HG02870 (cell line): Measurements from ENCODE around the gene CDC25C.
"Not testable (repeated sequence)": the region's sequence is repeated elsewhere in the genome, so short reads cannot be mapped to it uniquely, and the experiment has no call there.

Experiments
- ATAC-seq: cut with Tn5 transposase; IDR thresholded peaks from one replicate; pipeline ENCODE4 v1.9.1; 2021; ENCODE audit warnings: mild to moderate bottlenecking, moderate library complexity; ENCODE audit not compliant: unreplicated experiment

CDC25C gene

DNA sequence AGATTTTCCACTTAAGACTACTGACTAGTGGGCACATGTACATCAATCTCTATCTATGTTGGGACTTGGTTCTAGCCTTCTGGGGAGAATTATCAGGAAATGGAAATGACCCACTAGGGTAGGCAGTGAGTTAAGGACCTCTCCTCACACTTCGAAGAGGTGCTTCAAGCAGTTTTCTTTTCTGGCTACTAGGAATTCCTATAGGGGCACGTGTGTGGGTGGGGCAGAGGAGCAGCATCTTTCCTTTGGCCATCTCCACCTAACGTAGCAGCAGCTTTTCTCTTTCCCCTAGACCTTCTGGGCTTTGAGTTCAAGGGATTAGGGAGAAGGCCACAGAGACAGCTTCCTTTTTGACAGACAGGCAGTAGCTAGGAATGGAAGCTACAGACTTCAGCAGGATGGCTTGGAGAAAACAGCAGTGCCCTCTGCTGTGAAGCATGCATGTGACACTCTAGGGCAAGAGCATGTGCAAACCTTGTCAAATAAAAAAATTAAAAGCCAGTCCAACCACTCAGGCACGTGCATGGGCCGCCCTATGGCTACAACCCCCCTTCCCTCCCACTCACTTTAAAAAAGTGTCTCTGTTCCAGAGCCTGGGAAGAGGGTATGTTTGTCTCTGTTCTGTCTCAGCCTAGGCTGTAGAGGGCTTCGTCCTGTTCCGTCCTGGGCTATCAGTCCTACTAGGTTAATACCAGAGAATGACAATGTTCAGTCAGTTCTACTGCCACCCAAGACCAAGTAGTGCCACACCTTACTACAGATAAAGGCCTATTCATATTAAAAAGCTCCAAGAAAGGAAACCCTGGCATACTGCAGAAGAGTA, 48.5 kb downstream of the CDC25C start:
- ATAC-seq = no peak

DNA sequence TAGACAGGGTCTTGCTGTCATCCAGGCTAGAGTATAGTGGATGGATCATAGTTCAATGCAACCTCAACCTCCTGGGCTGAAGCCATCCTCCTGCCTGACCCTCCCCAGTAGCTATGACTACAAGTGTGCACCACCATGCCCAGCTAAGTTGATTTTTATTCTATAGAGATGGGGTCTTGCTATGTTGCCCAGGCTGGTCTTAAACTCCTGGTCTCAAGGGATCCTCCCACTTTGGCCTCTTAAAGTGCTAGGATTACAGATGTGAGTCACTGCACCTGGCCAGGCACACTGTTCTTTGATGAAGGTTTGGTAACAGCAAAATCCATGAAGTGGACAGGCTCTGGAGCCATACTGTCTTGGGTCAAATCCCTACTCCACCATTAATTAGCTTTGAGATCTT, 50.7 kb downstream of the CDC25C start:
- ATAC-seq = no peak

DNA sequence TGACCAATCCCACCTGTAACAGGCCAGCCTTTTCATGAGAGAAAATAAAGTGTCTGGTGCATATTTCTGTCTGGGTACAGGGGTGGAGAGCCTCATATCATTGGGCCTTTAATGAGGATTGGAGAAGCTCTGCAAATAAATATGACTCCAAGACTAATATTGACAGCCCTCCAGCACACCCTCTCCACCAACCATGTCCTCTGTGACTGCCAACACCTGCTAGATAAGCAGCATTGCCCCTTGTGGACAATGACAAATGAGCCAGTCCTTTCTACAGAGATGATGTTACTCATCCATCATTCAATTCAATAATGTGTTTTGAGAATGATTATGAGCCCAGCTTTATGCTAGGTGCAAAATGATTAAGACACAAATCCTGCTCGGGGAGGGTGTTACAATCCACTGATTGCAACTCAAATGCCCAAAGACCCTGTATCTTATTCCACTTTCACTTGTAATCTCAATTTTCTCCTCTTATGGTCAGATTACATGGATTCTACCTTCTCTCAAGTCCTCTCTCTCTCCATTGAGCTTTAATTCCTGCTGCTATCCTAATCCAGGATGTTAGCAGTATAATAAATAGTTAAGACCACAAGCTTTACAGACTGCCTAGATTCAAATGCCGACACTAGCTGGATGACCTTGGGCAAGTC, 55.1 kb downstream of the CDC25C start:
- no peak for ATAC-seq

DNA sequence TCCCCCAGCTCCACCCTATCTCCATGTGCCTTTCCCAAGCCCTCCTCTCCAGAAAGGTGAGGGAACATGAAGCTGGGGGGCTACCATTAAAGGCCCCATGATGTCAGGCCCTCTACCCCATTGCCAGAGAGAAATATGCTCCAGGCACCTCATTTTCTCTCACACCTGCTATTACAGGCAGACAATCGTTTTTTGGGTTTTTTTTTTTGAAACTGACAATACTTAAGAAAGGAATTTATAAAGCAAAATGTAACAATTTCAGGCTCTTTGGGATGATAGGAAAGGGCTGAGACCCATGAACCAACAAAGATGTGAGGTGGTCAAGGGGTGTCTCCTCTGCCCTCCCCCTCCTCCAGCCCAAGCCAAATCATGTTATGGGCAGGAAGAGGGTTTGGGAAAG, 55.7 kb downstream of the CDC25C start:
- no peak for ATAC-seq

DNA sequence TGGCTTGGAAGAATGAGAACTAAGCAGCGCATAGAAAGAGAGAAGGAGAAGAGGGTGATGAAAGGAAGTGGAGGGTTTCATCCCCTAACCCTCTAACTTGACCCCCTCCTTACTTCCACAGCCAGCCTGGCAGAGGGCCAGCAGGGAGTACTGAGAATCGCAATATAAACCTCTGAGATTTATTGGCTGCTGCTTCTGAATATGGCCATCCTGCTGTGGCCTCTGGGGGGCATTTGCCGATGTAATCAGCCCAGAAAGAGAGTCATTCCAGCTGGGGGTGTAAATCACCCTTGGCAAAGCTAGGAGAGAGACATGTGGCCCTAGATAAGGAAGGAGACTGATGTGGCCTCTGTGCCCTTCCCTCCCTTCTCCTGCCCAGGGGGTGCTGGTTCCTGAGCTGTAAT, 56.2 kb downstream of the CDC25C start:
- ATAC-seq = no peak

DNA sequence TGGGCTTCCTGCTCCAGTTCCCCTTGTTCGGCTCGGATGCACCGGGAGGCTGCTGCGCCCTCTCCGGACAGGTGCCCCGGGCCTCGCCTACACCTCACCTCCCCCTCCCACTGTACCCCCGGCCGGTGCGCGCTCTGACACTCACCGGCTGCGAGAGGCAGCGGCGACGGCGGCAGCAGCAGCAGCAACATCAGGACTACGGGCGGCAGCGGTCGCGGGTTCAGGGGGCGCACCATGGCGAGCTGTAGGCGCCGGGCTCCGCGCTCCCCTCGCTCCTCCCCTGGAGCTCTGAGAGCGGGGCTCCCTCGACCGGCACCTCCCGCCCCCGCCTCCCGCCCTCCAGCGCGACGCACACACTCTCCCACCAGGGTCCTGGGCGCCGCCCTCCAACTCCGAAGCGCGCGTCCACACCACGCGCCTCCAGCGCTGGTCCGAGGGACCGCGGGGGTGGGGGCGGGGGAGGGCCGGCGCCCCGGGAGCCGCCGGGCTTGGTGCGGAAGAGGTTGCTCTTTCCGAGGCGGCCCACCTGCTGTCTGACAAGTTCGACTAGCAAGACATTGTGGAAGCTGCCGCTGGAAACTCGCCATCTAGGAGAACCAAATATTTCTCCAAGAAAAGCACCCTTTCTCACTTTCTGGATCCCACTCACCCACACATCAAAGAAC, 57.3 kb downstream of the CDC25C start, which contains the start of gene GFRA3:
GFRA3 (minus strand) TSS at position 433 of the 665 bp plus-strand sequence; CDS start at position 236, 197 bp downstream.
- no peak for ATAC-seq

DNA sequence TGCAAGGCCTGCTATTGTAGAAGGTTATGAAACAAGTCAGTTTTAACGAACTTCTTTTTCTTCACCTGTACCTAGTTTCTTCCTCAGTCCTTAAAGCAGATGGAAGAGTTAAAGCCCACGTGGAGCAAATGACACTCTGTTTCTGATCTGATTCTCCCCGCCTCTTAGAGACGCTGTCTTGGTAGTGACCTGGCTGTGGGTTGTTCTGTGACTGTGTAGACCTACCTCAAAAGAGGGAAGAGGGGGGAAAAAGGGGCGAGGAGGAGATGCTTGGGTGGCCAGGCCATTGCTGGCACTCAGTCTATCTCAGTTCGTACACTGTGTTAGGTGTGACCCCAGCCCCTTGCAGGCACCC, 57.8 kb downstream of the CDC25C start:
- ATAC-seq = no peak

DNA sequence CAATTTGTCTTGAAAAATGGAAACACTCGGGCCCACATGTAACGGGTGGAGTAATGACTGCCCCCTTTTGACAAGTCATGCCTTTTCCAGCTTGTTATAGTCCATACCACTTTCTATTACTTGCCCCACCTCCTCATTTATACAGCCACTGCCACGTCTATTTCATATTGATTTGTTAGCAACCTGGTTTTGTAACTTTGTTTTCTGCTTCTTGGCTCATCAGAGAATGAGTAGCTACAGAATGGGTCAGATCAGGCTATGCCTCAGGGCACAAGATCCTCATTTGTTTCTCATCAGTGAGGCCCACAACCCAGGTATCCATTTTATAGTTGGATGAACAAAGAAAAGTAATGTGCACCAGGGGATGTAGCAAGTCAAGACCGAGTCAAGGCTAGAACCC, 58.9 kb downstream of the CDC25C start:
- ATAC-seq = no peak

DNA sequence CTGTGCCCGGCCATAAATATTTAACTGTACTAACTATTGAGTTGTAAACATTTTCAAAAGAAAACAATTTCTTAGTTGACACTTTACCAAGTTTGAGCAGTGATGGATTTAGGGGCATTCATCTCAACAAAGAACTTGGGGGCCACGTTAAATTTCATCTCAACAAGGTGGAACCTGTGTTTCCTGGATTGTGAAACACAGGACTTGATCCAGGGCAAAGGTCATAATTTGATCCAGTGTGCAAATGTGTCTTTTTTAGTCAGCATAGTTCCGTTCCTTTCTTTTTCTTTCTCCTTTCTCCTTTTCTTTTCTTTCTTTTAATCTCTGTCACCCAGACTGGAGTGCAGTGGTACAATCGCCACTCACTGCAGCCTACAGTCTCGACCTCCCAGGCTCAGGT, 60.3 kb downstream of the CDC25C start:
- ATAC-seq = no peak

DNA sequence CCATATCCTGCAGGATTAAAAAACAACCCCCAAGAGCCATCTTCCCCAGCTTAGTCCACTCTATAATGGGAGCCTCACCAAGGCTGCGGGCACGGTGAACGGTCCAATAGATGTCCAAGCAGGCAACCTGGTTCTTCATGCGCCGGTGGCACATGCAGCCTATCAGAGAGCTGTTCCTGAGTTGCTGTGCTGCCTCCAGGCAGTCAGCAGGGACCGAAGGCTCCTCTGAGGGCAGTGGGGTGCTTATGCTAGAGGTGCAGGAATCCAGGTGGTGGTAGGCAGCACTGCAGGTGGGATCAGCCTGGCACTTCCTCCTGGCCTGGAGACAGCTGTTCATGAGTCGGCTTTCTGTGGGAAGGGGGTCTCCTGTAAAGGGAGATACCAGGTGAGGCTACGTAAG, 67.4 kb downstream of the CDC25C start:
- ATAC-seq = no peak

DNA sequence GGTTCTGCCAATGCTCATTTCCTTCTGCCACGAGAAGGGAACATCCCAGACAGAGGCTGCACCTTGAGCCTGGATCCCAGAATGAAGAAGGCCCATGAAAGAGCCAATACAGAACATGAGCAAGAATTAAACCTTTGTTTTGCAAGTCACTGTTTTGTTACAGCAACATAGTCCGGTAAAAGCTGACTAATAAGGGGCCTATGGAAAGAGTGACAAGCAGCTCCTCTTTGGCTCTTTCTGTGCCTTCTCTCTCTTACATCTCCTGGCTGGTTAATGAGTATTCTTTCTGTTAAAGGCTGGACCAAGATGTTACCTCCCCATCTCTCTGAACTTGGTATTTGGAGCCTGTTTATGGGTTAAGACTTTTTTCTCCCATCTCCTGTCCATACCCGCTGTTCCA, 68.0 kb downstream of the CDC25C start:
- ATAC-seq = no peak

DNA sequence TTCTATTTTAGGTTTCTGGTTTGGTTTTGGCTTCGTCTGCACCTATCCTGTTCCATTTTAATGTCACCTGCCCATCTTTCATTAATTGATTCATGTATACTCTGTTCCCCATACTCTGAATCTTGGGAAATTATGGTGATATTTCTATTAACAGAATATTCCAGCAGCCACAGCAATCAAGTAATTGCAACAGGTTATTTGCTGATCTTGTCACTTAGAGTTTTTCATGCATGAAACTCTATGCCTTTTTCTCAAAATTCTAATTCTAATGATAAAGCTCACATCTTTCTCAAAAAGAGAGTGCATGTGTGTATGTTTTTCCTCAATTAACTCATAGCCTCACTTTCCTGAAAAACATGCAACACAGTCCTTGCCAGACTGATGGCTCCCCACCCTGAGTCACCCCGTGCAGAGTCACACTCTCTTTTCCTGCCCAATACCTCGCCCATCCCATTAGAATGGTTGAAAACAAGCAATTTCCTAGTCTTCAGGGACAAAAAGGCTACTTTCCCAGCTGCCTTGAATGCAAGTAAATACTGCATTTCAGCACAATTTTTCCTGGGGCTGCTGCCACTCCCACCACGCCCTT, 72.8 kb downstream of the CDC25C start:
- no peak for ATAC-seq

DNA sequence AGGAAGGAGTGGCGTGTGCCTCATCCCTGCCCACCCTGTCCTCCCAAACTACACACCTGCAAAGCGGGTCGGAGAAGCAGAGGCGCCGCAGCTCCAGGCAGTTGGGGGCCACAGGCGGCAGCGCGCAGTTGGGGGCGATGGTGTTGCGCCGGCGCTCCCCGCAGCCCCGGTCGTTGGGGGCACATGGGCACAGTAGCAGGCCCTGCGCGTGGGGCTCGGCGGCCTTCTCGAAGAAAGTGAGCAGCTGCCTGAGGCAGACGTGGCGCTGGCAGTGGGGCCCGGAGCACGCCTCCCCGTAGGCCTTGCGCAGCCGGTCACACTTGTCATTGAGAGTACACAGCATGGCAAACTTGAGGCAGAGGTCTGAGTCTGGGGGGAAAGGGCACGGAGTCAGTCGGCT, 74.0 kb downstream of the CDC25C start:
- ATAC-seq = no peak

DNA sequence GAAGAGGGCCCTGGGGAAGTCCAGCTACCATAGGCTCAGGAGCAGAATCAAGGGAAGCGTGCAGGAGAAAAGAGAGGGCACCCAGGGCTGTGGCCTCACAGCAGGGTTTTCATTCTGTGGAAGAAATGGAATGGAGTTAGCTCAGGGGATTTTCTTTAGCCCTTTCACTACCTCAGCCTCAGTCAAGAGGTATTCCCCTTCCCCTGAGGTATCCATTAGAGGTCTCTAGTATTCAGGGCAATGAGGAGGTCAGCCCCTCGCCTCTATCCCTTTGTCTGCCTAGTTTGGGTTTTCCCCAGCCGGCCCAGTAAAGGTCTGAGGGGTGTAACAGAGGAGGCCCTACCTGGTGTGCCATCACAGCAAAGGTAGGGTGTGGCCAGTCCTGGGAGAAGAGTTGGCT, 78.7 kb downstream of the CDC25C start:
- no peak for ATAC-seq

DNA sequence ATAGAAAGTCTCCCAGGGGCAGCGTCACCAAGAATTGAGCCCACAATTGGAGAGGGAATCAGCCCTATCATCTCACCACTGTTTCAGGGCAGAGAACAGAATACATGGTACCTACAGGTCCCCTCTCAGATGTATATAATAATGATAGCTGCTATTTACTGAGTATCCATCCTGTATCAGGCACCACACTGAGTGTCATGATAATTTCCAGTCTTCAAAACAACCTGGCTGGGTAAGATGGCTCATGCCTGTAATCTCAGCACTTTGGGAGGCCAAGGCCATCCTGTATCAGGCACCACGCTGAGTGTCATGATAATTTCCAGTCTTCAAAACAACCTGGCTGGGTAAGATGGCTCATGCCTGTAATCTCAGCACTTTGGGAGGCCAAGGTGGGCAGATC, 83.8 kb downstream of the CDC25C start:
- ATAC-seq = not testable (repeated sequence)

DNA sequence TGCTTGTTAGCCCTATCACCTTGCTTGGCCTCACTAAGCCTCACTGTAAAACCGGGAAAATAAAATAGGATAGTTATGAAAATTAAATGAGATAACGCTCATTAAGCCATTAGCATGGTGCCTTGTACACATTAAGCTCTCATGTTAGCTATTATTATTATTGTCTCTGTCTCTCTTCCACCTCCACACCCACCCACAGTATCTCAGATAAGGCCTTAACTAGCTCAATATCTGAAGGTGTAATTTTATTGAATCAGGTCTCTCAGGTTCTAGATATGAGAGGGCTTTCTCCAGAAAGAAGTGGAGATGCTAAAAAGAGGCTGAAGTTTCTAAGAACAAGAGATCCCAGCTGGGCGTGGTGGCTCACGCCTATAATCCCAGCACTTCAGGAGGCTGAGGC, 84.8 kb downstream of the CDC25C start:
- ATAC-seq = no peak

DNA sequence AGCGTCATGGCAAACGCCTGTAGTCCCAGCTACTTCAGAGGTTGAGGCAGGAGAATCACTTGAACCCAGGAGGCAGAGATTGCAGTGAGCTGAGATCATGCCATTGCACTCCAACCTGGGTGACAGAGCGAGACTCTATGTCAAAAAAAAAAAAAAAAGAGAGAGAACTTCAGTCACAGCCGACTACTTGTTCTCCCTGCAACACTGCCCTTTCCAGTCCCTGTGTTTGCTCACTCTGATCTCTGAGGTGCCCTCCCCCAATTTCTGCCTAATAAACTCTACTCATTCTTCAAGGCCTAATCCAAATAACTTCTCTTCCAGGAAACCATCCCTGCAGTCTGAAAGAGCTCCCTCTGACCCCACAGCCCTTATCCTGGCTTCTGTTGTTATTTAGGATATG, 85.3 kb downstream of the CDC25C start:
- ATAC-seq = no peak

DNA sequence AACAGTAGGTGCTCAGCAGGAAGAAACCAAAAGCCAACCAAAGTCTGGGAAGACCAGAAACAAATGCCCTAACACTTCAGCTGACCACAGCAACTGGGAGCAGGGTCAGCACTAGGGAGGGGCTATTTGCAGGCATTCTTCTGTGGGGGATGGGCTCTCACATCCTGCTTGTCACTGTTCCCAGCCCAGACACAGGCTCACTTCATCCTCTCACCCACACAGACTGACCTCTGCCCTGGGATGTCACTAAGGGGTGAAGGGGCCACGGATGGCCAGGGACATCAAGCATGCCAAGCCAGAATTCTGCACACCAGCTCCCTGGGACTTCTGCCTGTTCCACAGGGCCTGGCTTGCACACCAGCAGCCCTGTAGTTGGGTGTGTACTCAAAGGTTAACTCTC, 85.9 kb downstream of the CDC25C start:
- ATAC-seq = no peak

DNA sequence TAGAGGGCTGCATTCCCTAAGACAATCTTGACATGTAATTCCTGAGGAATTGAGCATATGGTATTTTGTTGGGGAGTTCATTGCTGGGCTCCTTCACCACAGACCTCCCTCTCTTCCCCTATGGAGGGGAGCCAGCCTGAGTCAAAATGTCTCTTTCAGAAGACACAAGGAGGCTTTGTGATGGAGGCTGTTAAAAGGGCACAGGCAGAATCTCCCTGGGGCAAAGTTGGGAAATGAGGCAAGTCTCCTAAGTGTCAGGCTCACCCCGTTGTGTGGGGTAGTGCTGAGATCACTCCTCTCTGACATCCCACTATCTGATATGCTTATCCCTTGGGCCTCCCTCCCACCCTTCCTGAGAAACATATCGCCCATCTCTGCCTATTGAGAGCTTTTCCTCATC, 87.8 kb downstream of the CDC25C start:
- no peak for ATAC-seq

DNA sequence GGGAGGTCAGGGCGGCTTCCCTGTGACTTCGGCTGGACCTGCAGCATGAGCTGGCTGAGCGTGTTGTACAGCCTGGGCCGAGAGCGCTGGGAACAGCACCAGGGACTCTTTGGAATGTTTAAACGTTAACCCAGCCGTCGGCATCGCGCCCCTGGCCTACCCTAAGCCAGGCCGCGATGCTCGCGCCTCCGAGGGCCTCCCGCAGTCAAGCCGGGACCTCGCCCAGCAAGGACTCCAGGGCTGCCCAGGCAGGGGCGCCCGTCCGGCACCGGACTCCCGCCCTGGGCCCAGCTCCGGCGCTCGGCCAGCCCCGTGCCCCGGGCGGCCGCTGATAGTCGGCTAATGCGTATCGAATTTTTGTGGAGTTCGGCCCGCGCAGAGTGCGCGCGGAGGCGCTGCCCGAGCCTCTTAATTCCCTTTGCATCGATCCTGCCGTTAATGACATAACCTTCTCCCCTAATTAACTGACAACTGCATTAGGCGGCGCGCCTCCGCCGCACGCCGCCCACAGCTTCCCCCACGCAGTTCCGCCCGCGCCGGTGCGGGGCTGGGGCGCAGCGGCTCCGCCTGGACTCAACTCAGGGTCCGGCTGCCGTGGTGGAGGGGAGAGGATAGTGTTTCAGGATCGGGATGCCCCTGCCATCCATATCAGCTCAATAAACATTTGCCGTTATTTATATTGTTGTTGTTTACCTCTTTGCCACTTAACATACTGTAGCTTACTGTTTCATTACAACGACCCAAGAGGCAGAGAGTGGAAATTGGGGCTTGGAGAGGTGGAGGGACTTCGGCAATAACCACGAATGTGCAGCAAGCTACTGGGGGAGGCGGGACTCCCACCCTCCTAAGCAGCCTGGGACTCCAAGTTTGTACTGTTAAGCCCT, 89.7 kb downstream of the CDC25C start:
- no peak for ATAC-seq
